ENCODE measurements around the gene BMPR1A.

- no peak for TF ChIP-seq CTCF (IDR thresholded peaks at IDR 0.05)
- TF ChIP-seq POLR2A (IDR thresholded peaks at IDR 0.05) = no peak
Measured at GRCh38 chr10:86868353-86868752, 111.9 kb downstream of the BMPR1A start.
